Muscle of back (tissue), 11 donors: Measurements from ENCODE around the gene UNC5C. TPM values are rescaled to one million over a fixed set of nuclear protein-coding genes. Genes with fewer than 3 reads are reported as not detected.
A peak's percentile ranks its signal among the peaks of the same experiment; 100 is the strongest.

Source experiments
- DNase-seq, 3 donors: peaks; one replicate each; pipeline versions ENCODE4 v3.0.0 to v3.0.0-alpha.2; 2013
- polyA plus RNA-seq, 10 donors: library from polyadenylated mRNA; unstranded; fragments of 120-200 nt; gene quantifications; one replicate each; pipeline ENCODE4 v1.2.1, GENCODE V29; 2013; ENCODE audit not compliant: insufficient read length in 10 of 10

UNC5C gene
- polyA plus RNA-seq, 10 donors = 0.50 to 1.6 (median 0.96) TPM

GRCh38 chr4:95348418-95348817, 200.4 kb downstream of the UNC5C start:
- no peak for DNase-seq

- no peak for DNase-seq
Measured at GRCh38 chr4:95343235-95343634, 205.5 kb downstream of the UNC5C start.

GRCh38 chr4:95340191-95340590, 208.6 kb downstream of the UNC5C start:
- no peak for DNase-seq

GRCh38 chr4:95325665-95326064, 223.1 kb downstream of the UNC5C start:
- no peak for DNase-seq

GRCh38 chr4:95319169-95319568, 229.6 kb downstream of the UNC5C start:
- DNase-seq = no peak

- no peak for DNase-seq
Measured at GRCh38 chr4:95318483-95318882, 230.3 kb downstream of the UNC5C start.

- no peak for DNase-seq
Measured at GRCh38 chr4:95318044-95318443, 230.7 kb downstream of the UNC5C start.

GRCh38 chr4:95317085-95317793, 231.5 kb downstream of the UNC5C start:
- no peak for DNase-seq

GRCh38 chr4:95314573-95314972, 234.2 kb downstream of the UNC5C start:
- no peak for DNase-seq

GRCh38 chr4:95304898-95305297, 243.9 kb downstream of the UNC5C start:
- DNase-seq = no peak

GRCh38 chr4:95300304-95300703, 248.5 kb downstream of the UNC5C start:
- no peak for DNase-seq

GRCh38 chr4:95296052-95296451, 252.7 kb downstream of the UNC5C start:
- DNase-seq = no peak

GRCh38 chr4:95295157-95295556, 253.6 kb downstream of the UNC5C start:
- DNase-seq = peak in 1 of 3 donors; percentile 12

- no peak for DNase-seq
Measured at GRCh38 chr4:95294321-95294720, 254.5 kb downstream of the UNC5C start.

- DNase-seq = no peak
Measured at GRCh38 chr4:95293014-95293413, 255.8 kb downstream of the UNC5C start.

GRCh38 chr4:95290702-95291101, 258.1 kb downstream of the UNC5C start:
- DNase-seq = no peak

- DNase-seq = peak in 1 of 3 donors; percentile 18
Measured at GRCh38 chr4:95289028-95289634, 259.6 kb downstream of the UNC5C start.

- no peak for DNase-seq
Measured at GRCh38 chr4:95288552-95288951, 260.2 kb downstream of the UNC5C start.

- DNase-seq = no peak
Measured at GRCh38 chr4:95285797-95286196, 263.0 kb downstream of the UNC5C start.

- DNase-seq = no peak
Measured at GRCh38 chr4:95284655-95285054, 264.1 kb downstream of the UNC5C start.

GRCh38 chr4:95283320-95283719, 265.5 kb downstream of the UNC5C start:
- DNase-seq = no peak

GRCh38 chr4:95272797-95273196, 276.0 kb downstream of the UNC5C start:
- DNase-seq = no peak

- no peak for DNase-seq
Measured at GRCh38 chr4:95272036-95272435, 276.7 kb downstream of the UNC5C start.
